SK-MEL-5 (cell line): ENCODE results near the gene POMP. TPM values are rescaled to one million over a fixed set of nuclear protein-coding genes. Genes with fewer than 3 reads are reported as not detected.

ENCODE experiments used
- DNase-seq: peaks from one replicate; pipeline ENCODE4 v3.0.0-alpha.2; 2016; ENCODE audit warnings: low read depth, low spot score
- in situ Hi-C: cut with HindIII; loops from 2 replicates; pipeline ENCODE4 v1.10.0; 2016; ENCODE audit warnings: low sequenced_read_pairs, high pct_unique_total_duplicates, low pct_unique_long_range_greater_than_20kb
- total RNA-seq: library from RNA; depleted of rRNA; stranded (reverse); fragments of >200 nt; shearing (Covaris generic); gene quantifications from 2 replicates; pipeline ENCODE4 v1.2.3, GENCODE V29; 2014

POMP gene
- total RNA-seq, 1 experiment from 2014 or later, result 276 TPM

GRCh38 chr13:28631801-28632200 is 27.1 kb upstream of the POMP start:
- in situ Hi-C loops, result no loop called here
- no peak for DNase-seq

- DNase-seq, result no peak
- in situ Hi-C loops, result no loop called here
Measured at GRCh38 chr13:28636069-28636468, 22.9 kb upstream of the POMP start.

- in situ Hi-C loops, result no loop called here
- peak; percentile 78 for DNase-seq
Measured at GRCh38 chr13:28636677-28637317, 22.1 kb upstream of the POMP start.

GRCh38 chr13:28637714-28638355 is 21.1 kb upstream of the POMP start:
- DNase-seq, result no peak
- in situ Hi-C loops, result no loop called here

GRCh38 chr13:28638756-28639155 is 20.2 kb upstream of the POMP start:
- DNase-seq, result no peak
- in situ Hi-C loops, result no loop called here

- no peak for DNase-seq
- in situ Hi-C loops, result no loop called here
Measured at GRCh38 chr13:28640861-28641599, 17.9 kb upstream of the POMP start.

GRCh38 chr13:28641600-28641926 is 17.4 kb upstream of the POMP start:
- DNase-seq, result no peak
- in situ Hi-C loops, result no loop called here

GRCh38 chr13:28650284-28650683 is 8.6 kb upstream of the POMP start:
- DNase-seq, result no peak
- in situ Hi-C loops, result no loop called here

- in situ Hi-C loops, result no loop called here
Measured at GRCh38 chr13:28651810-28652401, 7.0 kb upstream of the POMP start.

GRCh38 chr13:28653111-28653510 is 5.8 kb upstream of the POMP start:
- no peak for DNase-seq
- in situ Hi-C loops, result no loop called here

More at GRCh38 chr13:28651810-28652401, 7.0 kb upstream of the POMP start:
- no peak for DNase-seq

GRCh38 chr13:28654276-28654675 is 4.7 kb upstream of the POMP start:
- in situ Hi-C loops, result no loop called here
- DNase-seq, result no peak

GRCh38 chr13:28655561-28655960 is 3.4 kb upstream of the POMP start:
- in situ Hi-C loops, result no loop called here
- no peak for DNase-seq

- peak; percentile 35 for DNase-seq
- in situ Hi-C loops, result no loop called here
Measured at GRCh38 chr13:28657784-28658538, 969 bp upstream of the POMP start.

GRCh38 chr13:28658539-28658795 is 463 bp upstream of the POMP start:
- in situ Hi-C loops, result no loop called here

GRCh38 chr13:28659621-28659970 is 666 bp downstream of the POMP start:
- DNase-seq, result no peak
- in situ Hi-C loops, result no loop called here

More at GRCh38 chr13:28658539-28658795, 463 bp upstream of the POMP start:
- DNase-seq, result no peak

GRCh38 chr13:28666897-28667488 is 8.1 kb downstream of the POMP start:
- no peak for DNase-seq
- in situ Hi-C loops, result no loop called here

- DNase-seq, result no peak
- in situ Hi-C loops, result no loop called here
Measured at GRCh38 chr13:28671126-28671792, 12.3 kb downstream of the POMP start.
